Suprapubic skin (tissue), 3 donors: ENCODE measurements around the gene SMIM36.

ENCODE experiments used
- CTCF ChIP-seq, 2 donors: fragments of 200-600 bp in 1 of 2; fragments of 450-650 bp in 1 of 2; sonication (generic) in 1 of 2; IDR thresholded peaks; one replicate each; pipeline ENCODE4 v1.5.1; 2016 to 2019; ENCODE audit warnings: antibody characterized with exemption in 2 of 2, mild to moderate bottlenecking in 1 of 2, moderate library complexity in 1 of 2
- POLR2A ChIP-seq, 2 donors: fragments of 450-650 bp; IDR thresholded peaks; one replicate each; pipeline ENCODE4 v1.6.1; 2017; ENCODE audit warnings: antibody characterized with exemption in 2 of 2, mild to moderate bottlenecking in 2 of 2, moderate library complexity in 2 of 2

GRCh38 chr17:55555772-55556171 is 44.5 kb upstream of the SMIM36 start:
- TF ChIP-seq CTCF (IDR thresholded peaks at IDR 0.05): no peak
- no peak for TF ChIP-seq POLR2A (IDR thresholded peaks at IDR 0.05)
